K562 (cell line): Measurements from ENCODE around the gene TLR8. TPM values are rescaled to one million over a fixed set of nuclear protein-coding genes. Genes with fewer than 3 reads are reported as not detected.

Source experiments
- CBX8 ChIP-seq: fragments of 200-600 bp; sonication (generic); IDR thresholded peaks from 2 replicates; pipeline ENCODE4 v1.6.1; 2012; ENCODE audit warnings: borderline replicate concordance, mixed run types, low read depth, mild to moderate bottlenecking, moderate library complexity, mixed read lengths, low read length, control low read depth, inconsistent platforms; ENCODE audit not compliant: poor library complexity, severe bottlenecking; ENCODE audit errors: extremely low read depth
- COPS2 ChIP-seq: fragments of 450-650 bp; conservative IDR thresholded peaks from 2 replicates; pipeline ENCODE4 v1.6.1; 2016; ENCODE audit warnings: mild to moderate bottlenecking, moderate library complexity
- CTCFL ChIP-seq: IDR thresholded peaks from 2 replicates; pipeline ENCODE4 v1.6.1; 2011; ENCODE audit warnings: borderline replicate concordance, low read depth, mild to moderate bottlenecking, moderate library complexity, low read length; ENCODE audit not compliant: insufficient read depth, poor library complexity, severe bottlenecking
- E2F4 ChIP-seq: sonication (generic); formaldehyde crosslinking; IDR thresholded peaks from 2 replicates; pipeline ENCODE4 v1.8.0; 2022; ENCODE audit warnings: mild to moderate bottlenecking, low read depth, missing genetic modification reagents
- EGR1 ChIP-seq: fragments of 450-650 bp; conservative IDR thresholded peaks from 2 replicates; pipeline ENCODE4 v1.6.1; 2017; ENCODE audit warnings: mild to moderate bottlenecking
- FOXO4 ChIP-seq: fragments of 450-650 bp; formaldehyde crosslinking; IDR thresholded peaks from 2 replicates; pipeline ENCODE4 v1.4.0; 2020; ENCODE audit warnings: mild to moderate bottlenecking, moderate library complexity
- GABPA ChIP-seq: fragments of 200-800 bp; sonication (Bioruptor generic); conservative IDR thresholded peaks from 2 replicates; pipeline ENCODE4 v1.6.1; 2016; ENCODE audit warnings: low read depth, missing genetic modification characterization, missing compliant biosample characterization
- HOXB6 ChIP-seq: fragments of 250-450 bp; sonication (Bioruptor Pico); IDR thresholded peaks from 2 replicates; pipeline ENCODE4 v1.5.1; 2022; ENCODE audit warnings: mild to moderate bottlenecking, borderline replicate concordance
- MTA2 ChIP-seq: fragments of 450-650 bp; IDR thresholded peaks from 2 replicates; pipeline ENCODE4 v1.6.1; 2016; ENCODE audit warnings: low read depth
- MYBL2 ChIP-seq, 2 experiments: fragments of 450-650 bp in 1 of 2; sonication (generic) in 1 of 2; formaldehyde crosslinking in 1 of 2; IDR thresholded peaks; 2 replicates each; pipeline versions ENCODE4 v1.6.1 to v1.8.1; 2017 to 2022; ENCODE audit warnings: borderline replicate concordance in 1 of 2, inconsistent platforms in 1 of 2, low read depth in 1 of 2, mild to moderate bottlenecking in 1 of 2, missing genetic modification reagents in 1 of 2, moderate library complexity in 1 of 2
- NCOA4 ChIP-seq: fragments of 450-650 bp; IDR thresholded peaks from 2 replicates; pipeline ENCODE4 v1.6.1; 2018; ENCODE audit warnings: mild to moderate bottlenecking; ENCODE audit not compliant: partially characterized antibody
- PHF20 ChIP-seq: fragments of 450-650 bp; IDR thresholded peaks from 2 replicates; pipeline ENCODE4 v1.6.1; 2018; ENCODE audit not compliant: partially characterized antibody
- PTRF ChIP-seq: fragments of 450-650 bp; IDR thresholded peaks from 2 replicates; pipeline ENCODE4 v1.6.1; 2016; ENCODE audit warnings: mild to moderate bottlenecking, missing genetic modification characterization, missing compliant biosample characterization
- RBM22 ChIP-seq: fragments of 200-400 bp; formaldehyde crosslinking; IDR thresholded peaks from 2 replicates; pipeline ENCODE4 v1.6.1; 2018; ENCODE audit warnings: low read length, low read depth; ENCODE audit not compliant: poor library complexity, severe bottlenecking
- RFX1 ChIP-seq: fragments of 450-650 bp; IDR thresholded peaks from 2 replicates; pipeline ENCODE4 v1.6.1; 2016; ENCODE audit warnings: mild to moderate bottlenecking, moderate library complexity
- RHOXF2B ChIP-seq: fragments of 250-450 bp; sonication (Bioruptor Pico); conservative IDR thresholded peaks from 2 replicates; pipeline ENCODE4 v1.5.1; 2021
- TFE3 ChIP-seq: fragments of 450-650 bp; formaldehyde crosslinking; IDR thresholded peaks from 2 replicates; pipeline ENCODE4 v1.4.0; 2020; ENCODE audit warnings: mild to moderate bottlenecking, mixed read lengths
- ZBTB9 ChIP-seq: fragments of 450-650 bp; formaldehyde crosslinking; IDR thresholded peaks from 2 replicates; pipeline ENCODE4 v1.4.0; 2020; ENCODE audit warnings: mild to moderate bottlenecking, moderate library complexity
- ZNF146 ChIP-seq: IDR thresholded peaks from one replicate; pipeline ENCODE4 v1.6.1; 2018; ENCODE audit warnings: missing compliant biosample characterization; ENCODE audit not compliant: unreplicated experiment
- polyA plus RNA-seq, 8 experiments: library from polyadenylated mRNA; depleted of rRNA in 4 of 8; stranded (reverse) in 5 of 8; unstranded in 3 of 8; fragments of >200 nt; fragmentation: Nextera tagmentation in 2 of 8; fragmentation: Illumina TruSeq in 1 of 8; extraction: Ambion mirVana in 2 of 8; extraction: Trizol in 1 of 8; gene quantifications; 2 replicates each; pipeline versions ENCODE4 v1.2.1 to v1.2.3, GENCODE V29; 2011 to 2014; ENCODE audit warnings: inconsistent platforms in 1 of 8, missing spikeins in 1 of 8
- total RNA-seq, 7 experiments: library from RNA; depleted of rRNA in 6 of 7; stranded (reverse); fragments of >200 nt in 6 of 7; fragmentation: Illumina TruSeq in 2 of 7; extraction: Trizol in 2 of 7; gene quantifications; 2 replicates each; pipeline versions ENCODE4 v1.2.1 to v1.2.3, GENCODE V29; 2011 to 2021; ENCODE audit warnings: low replicate concordance in 1 of 7

Gene TLR8
- total and polyA plus RNA-seq, 9 of the 15 experiments (the other 6 are each of a cell fraction or from before 2014, with no cell fraction given), result not detected

GRCh38 chrX:12949927-12950656, 43.7 kb downstream of the TLR8 start (continued):
- no peak for TF ChIP-seq ZBTB9 (CRISPR knock-in tag)
- no peak for TF ChIP-seq MTA2
- TF ChIP-seq HOXB6 (CRISPR knock-in tag), result no peak
- no peak for TF ChIP-seq ZNF146 (CRISPR knock-in tag)
- TF ChIP-seq E2F4 (CRISPR knock-in tag), result no peak
- no peak for TF ChIP-seq RHOXF2B (CRISPR knock-in tag)
- TF ChIP-seq CBX8, result no peak
- no peak for TF ChIP-seq FOXO4 (CRISPR knock-in tag)
- TF ChIP-seq MYBL2 (IDR thresholded peaks at IDR 0.05; ENCODE audit: low read depth), result no peak
- no peak for TF ChIP-seq MYBL2 (CRISPR knock-in tag; IDR thresholded peaks at IDR 0.05; ENCODE audit: borderline replicate concordance)
- no peak for TF ChIP-seq PTRF (tag)
- TF ChIP-seq RBM22, result no peak
- TF ChIP-seq CTCFL, result no peak
- no peak for TF ChIP-seq RFX1
- TF ChIP-seq NCOA4, result no peak
- peak; percentile 50; the same call in 1 of the 2 replicates for TF ChIP-seq EGR1
- TF ChIP-seq PHF20, result no peak
- TF ChIP-seq TFE3 (CRISPR knock-in tag), result peak; percentile 99
- no peak for TF ChIP-seq COPS2
- no peak; the same call in 1 of the 2 replicates for TF ChIP-seq GABPA (tag)
